Memory B cell (primary cell): ENCODE data around the gene UBN1.

Experiments
- ATAC-seq: fragments of 150-1000 bp; cut with Tn5 transposase; 2 replicates; pipeline ENCODE4 v1.10.0; 2021; ENCODE audit warnings: low read depth, mild to moderate bottlenecking, moderate library complexity
- DNase-seq, 2 donors: peaks; one replicate each; pipeline ENCODE4 v3.0.0; 2022; ENCODE audit warnings: low spot score in 2 of 2
- H3K27ac Mint-ChIP-seq: one replicate; pipeline ENCODE4 v1.8.0; 2022; ENCODE audit warnings: mild to moderate bottlenecking, moderate library complexity, mixed read lengths
- H3K27me3 Mint-ChIP-seq: one replicate; pipeline ENCODE4 v1.8.0; 2022; ENCODE audit warnings: mixed read lengths
- H3K36me3 Mint-ChIP-seq: one replicate; pipeline ENCODE4 v1.8.0; 2022; ENCODE audit warnings: mild to moderate bottlenecking, mixed read lengths
- H3K4me1 Mint-ChIP-seq: one replicate; pipeline ENCODE4 v1.8.0; 2022; ENCODE audit warnings: mixed read lengths
- H3K4me3 Mint-ChIP-seq: one replicate; pipeline ENCODE4 v1.8.0; 2022; ENCODE audit warnings: mild to moderate bottlenecking, moderate library complexity, mixed read lengths
- H3K9me3 Mint-ChIP-seq: one replicate; pipeline ENCODE4 v1.8.0; 2022; ENCODE audit warnings: mixed read lengths

Gene UBN1

DNA sequence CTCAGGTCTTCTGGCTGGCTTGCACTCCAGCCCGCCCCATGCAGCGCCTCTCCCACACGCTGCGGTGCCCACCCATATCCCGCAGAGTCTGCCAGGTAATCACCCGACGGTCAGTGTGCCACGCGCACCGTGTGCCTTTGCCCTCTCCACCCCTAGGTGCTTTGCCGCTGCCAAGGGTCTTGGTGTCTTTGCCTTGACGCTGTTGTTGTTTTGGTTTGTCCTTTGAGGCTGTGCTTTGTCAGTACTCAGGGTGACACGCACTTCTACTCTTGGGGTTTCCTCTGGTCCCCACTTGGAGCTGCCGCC is 30.1 kb downstream of the UBN1 start:
- ATAC-seq: no peak
- H3K27ac Mint-ChIP-seq: no peak overlapping the region
- no peak overlapping the region for H3K4me3 Mint-ChIP-seq

DNA sequence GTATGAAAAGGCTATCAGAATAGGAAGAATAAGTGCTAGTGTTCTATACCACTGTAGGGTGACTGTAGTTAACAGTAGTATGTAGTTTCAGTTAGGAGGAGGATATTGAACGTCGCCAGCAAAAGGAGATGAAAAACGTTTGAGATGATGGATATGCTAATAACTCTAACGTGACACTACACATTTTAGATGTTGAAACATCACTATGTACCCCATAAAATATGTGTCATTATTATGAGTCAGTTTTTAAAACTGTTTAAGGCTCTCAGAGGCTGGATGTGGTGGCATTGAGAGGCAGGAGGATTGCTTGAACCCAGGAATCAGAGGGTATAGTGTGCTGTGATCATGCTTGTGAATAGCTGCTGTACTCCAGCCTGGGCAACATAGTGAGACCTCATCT is 31.8 kb downstream of the UBN1 start:
- no peak for ATAC-seq
- Mint-ChIP-seq H3K9me3 (no peaks in the 10 kb centered on the region), H3K4me1 (no peaks in the 10 kb centered on the region), H3K4me3 (no peak overlapping the region), H3K36me3 (peaks cover 41% of the 10 kb centered on the region), H3K27ac (no peak overlapping the region), H3K27me3 (no peaks in the 10 kb centered on the region)
- DNase-seq: no peak

More for the DNA sequence above, 30.1 kb downstream of the UBN1 start:
- Mint-ChIP-seq H3K4me1 (no peaks in the 10 kb centered on the region), H3K36me3 (peaks cover 36% of the 10 kb centered on the region), H3K27me3 (no peaks in the 10 kb centered on the region), H3K9me3 (no peaks in the 10 kb centered on the region)
- no peak for DNase-seq

DNA sequence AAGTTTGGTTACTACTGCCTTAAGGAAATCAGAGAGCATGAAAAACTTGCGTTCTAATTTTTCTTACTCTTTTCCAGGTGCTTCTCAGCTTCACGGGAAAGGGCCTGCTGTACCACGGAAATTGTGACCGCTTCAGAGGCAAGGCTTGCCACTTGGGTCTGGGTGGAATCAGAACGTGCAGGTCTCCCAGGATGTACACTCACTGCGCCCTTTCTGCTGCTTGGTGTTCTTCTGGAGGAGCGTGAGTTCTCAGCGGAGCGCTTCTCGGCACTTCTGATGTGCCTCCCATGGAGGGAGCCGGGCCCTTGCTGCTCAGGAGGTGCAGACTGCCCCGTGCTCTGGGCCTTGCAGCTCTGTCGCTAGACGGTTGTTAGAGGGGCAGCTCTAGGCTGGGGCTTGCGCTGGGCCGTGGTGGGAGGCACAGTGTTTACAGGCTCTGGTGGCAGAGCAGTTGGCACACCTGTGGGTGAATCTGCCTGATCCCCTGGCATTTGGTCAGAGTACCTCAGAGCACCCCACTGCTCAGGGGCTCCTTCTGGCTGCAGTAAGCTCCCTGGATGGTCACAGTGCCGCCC is 32.8 kb downstream of the UBN1 start:
- Mint-ChIP-seq H3K36me3 (peaks cover 45% of the 10 kb centered on the region), H3K4me3 (no peak overlapping the region), H3K9me3 (no peaks in the 10 kb centered on the region), H3K4me1 (no peaks in the 10 kb centered on the region), H3K27ac (no peak overlapping the region), H3K27me3 (no peaks in the 10 kb centered on the region)
- no peak for DNase-seq
- no peak for ATAC-seq

DNA sequence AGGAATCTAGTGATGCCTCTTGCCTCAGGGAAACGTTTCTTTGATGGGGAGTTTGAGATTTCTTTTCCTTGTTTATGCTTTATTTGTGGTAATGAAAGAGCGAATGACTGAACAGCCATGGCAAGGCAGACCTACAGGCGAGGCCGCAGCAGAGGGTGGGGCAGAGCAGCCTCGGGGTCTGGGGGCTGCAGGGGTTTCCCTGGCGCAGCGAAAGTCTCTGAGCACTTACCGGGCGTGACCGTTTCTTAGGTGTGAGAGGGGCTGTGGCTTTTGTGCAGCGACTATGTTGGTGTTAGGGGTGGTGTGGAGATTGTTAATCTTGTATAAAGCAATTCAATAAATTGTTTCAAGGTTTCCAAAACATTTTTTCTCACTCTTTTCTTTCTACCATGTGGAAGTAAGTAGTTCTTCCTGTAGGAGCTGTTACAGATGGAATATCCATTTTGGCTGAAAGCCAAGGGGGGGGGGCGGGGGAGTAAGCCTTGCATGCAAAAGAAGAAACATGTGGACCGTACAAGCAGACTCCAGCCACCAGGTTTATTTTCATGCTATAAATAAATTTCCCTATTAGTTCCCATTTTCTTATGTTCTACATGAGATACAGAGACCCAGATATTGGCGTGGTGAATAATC is 34.8 kb downstream of the UBN1 start:
- Mint-ChIP-seq H3K4me3 (no peak overlapping the region), H3K36me3 (peaks cover 50% of the 10 kb centered on the region), H3K9me3 (no peaks in the 10 kb centered on the region), H3K27me3 (no peaks in the 10 kb centered on the region), H3K27ac (no peak overlapping the region), H3K4me1 (no peaks in the 10 kb centered on the region)
- DNase-seq (no peak), ATAC-seq (no peak)

- Mint-ChIP-seq H3K4me1 (no peaks in the 10 kb centered on the region), H3K27me3 (no peaks in the 10 kb centered on the region), H3K27ac (no peak overlapping the region), H3K4me3 (no peak overlapping the region), H3K36me3 (peaks cover 50% of the 10 kb centered on the region), H3K9me3 (no peaks in the 10 kb centered on the region)
- DNase-seq: no peak
- ATAC-seq: no peak
Measured at GRCh38 chr16:4882633-4883285, 35.5 kb downstream of the UBN1 start.

DNA sequence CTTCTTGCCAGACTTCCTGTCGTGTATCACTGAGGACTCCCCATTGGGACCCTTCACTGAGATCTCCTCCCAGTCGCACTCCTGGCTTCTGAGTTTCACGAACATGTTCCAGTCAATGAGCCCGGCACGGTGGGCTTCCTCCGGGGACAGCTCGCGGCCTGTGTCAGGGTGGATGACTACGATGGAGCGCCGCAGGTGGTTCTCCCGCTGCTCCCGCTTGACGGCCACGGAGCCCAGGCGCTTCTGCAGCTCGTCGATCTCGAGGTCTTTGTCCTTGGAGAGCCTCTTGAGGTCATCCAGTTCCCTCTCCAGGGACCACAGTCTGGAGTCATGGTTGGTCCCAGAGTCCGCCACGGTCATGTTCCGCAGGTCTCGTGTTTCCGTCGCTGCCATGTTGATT is 36.2 kb downstream of the UBN1 start:
- no peak overlapping the region for H3K4me3 Mint-ChIP-seq
- H3K36me3 Mint-ChIP-seq: peaks cover 50% of the 10 kb centered on the region
- no peaks in the 10 kb centered on the region for H3K9me3 Mint-ChIP-seq
- DNase-seq (no peak), ATAC-seq (no peak)
- H3K27me3 Mint-ChIP-seq: no peaks in the 10 kb centered on the region
- H3K4me1 Mint-ChIP-seq: no peaks in the 10 kb centered on the region
- H3K27ac Mint-ChIP-seq: no peak overlapping the region

- H3K27ac Mint-ChIP-seq: no peak overlapping the region
- no peaks in the 10 kb centered on the region for H3K9me3 Mint-ChIP-seq
- ATAC-seq (no peak), DNase-seq (no peak)
- H3K27me3 Mint-ChIP-seq: no peaks in the 10 kb centered on the region
- no peak overlapping the region for H3K4me3 Mint-ChIP-seq
- H3K4me1 Mint-ChIP-seq: no peaks in the 10 kb centered on the region
- peaks cover 46% of the 10 kb centered on the region for H3K36me3 Mint-ChIP-seq
Measured at GRCh38 chr16:4884209-4884608, 36.9 kb downstream of the UBN1 start.

- H3K27ac Mint-ChIP-seq: peak overlapping the region; percentile 51
- H3K27me3 Mint-ChIP-seq: no peaks in the 10 kb centered on the region
- DNase-seq: no peak
- H3K4me1 Mint-ChIP-seq: no peaks in the 10 kb centered on the region
- H3K36me3 Mint-ChIP-seq: peaks cover 43% of the 10 kb centered on the region
- H3K4me3 Mint-ChIP-seq: no peak overlapping the region
- H3K9me3 Mint-ChIP-seq: no peaks in the 10 kb centered on the region
- ATAC-seq: no peak
Measured at GRCh38 chr16:4884972-4885874, 37.9 kb downstream of the UBN1 start.

DNA sequence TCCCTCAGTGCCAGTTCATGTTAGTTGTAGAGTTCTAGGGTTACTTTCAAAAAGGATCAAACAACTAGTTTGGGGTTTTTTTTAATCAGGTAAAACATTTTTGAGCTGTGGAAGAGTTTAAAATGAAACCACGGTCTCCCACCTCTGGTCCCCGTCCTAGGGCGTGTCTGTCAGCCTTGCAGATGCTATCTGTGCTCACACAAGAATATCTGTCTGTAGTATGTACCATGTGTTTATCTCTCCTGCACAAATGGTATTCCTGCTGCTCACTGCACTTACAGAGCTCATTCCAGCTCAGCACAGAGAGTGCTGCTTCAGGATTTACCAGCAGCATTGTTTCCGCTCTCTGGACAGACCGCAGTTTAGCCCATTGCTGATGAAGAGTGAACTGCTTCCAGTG is 38.9 kb downstream of the UBN1 start:
- no peak for DNase-seq
- Mint-ChIP-seq H3K9me3 (no peaks in the 10 kb centered on the region), H3K4me1 (no peaks in the 10 kb centered on the region), H3K4me3 (no peak overlapping the region), H3K36me3 (peaks cover 35% of the 10 kb centered on the region), H3K27me3 (no peaks in the 10 kb centered on the region), H3K27ac (no peak overlapping the region)
- ATAC-seq: no peak

- H3K36me3 Mint-ChIP-seq: peaks cover 24% of the 10 kb centered on the region
- H3K4me1 Mint-ChIP-seq: no peaks in the 10 kb centered on the region
- DNase-seq: no peak
- H3K4me3 Mint-ChIP-seq: no peak overlapping the region
- no peaks in the 10 kb centered on the region for H3K27me3 Mint-ChIP-seq
- H3K27ac Mint-ChIP-seq: no peak overlapping the region
- H3K9me3 Mint-ChIP-seq: no peaks in the 10 kb centered on the region
- no peak for ATAC-seq
Measured at GRCh38 chr16:4888428-4889135, 41.3 kb downstream of the UBN1 start.

GRCh38 chr16:4890026-4890425 is 42.7 kb downstream of the UBN1 start:
- no peak overlapping the region for H3K27ac Mint-ChIP-seq
- ATAC-seq (no peak), DNase-seq (no peak)
- H3K4me1 Mint-ChIP-seq: no peaks in the 10 kb centered on the region
- H3K4me3 Mint-ChIP-seq: no peak overlapping the region
- H3K36me3 Mint-ChIP-seq: peaks cover 11% of the 10 kb centered on the region
- H3K27me3 Mint-ChIP-seq: no peaks in the 10 kb centered on the region
- H3K9me3 Mint-ChIP-seq: no peaks in the 10 kb centered on the region

DNA sequence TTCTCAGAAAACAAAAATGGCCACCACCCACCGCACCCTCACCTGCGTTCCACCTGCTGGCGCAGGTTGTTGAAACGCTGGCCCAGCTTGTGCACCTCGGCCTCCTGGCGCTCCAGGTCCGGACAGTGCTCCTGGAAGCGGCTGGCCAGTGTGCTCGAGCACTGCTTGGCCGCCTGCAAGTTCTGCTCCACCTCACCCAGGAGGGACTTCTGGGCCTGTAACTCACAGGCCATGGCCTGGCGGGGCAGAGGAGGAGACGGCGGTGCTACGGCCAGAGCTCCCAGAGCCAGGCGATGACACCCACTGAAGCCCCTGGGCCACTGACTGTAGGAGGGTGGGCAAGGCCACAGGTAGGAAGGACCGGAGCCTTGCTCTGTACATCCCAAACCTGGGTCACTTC is 43.4 kb downstream of the UBN1 start:
- H3K4me3 Mint-ChIP-seq: no peak overlapping the region
- no peaks in the 10 kb centered on the region for H3K4me1 Mint-ChIP-seq
- DNase-seq (no peak), ATAC-seq (no peak)
- H3K9me3 Mint-ChIP-seq: no peaks in the 10 kb centered on the region
- peaks cover 1% of the 10 kb centered on the region for H3K27me3 Mint-ChIP-seq
- no peak overlapping the region for H3K27ac Mint-ChIP-seq
- H3K36me3 Mint-ChIP-seq: peaks cover 6% of the 10 kb centered on the region

DNA sequence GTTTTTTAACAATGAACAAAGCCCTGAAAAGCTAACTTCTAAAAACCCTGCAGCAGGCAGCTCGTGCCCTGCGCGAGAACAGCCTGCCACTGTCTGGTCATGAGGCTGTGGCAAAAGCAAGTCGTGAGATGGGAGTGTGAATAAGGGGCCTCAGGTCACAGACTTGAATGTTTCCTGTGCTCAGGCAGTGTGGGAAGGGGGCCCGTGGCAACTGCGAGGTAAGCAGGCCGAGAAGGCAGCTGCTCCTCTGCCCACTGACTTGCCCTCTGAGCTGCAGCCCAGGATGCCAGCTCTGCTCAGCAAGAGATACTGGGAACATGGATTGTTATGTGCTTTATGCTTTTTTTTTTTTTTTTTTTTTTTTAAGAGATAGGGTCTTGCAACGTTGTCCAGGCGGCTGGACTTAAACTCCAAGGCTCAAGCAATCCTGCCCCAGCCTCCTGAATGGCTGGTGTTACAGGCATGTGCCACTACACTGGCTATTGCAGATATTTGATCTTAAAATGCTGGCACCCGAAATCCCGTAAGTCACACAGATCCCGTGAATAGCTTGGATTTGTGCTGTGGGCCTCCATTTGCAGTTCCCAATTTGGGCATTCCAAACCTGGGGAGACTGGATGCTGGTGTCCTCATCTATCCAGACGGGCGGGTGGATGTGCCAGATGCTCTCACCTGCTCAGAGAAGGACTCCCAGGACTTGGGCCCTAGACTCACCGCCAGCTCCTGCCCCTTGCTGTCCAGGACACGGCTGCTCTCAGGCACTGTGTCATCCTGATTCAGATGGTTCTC is 44.0 kb downstream of the UBN1 start:
- H3K27ac Mint-ChIP-seq: no peak overlapping the region

More for the DNA sequence above, 44.0 kb downstream of the UBN1 start:
- Mint-ChIP-seq H3K4me3 (no peak overlapping the region), H3K9me3 (no peaks in the 10 kb centered on the region), H3K27me3 (peaks cover 1% of the 10 kb centered on the region), H3K4me1 (no peaks in the 10 kb centered on the region), H3K36me3 (peaks cover 2% of the 10 kb centered on the region)
- DNase-seq: no peak
- ATAC-seq: no peak
